Fibroblast of mammary gland (primary cell): Measurements from ENCODE around the gene DAZAP2.

Source experiments
- DNase-seq: peaks from one replicate; pipeline ENCODE4 v3.0.0-alpha.2; 2010; ENCODE audit warnings: low read depth
- H3K4me3 ChIP-seq: 2 replicates; pipeline ENCODE4 v1.5.1; 2011; ENCODE audit warnings: low read depth, mild to moderate bottlenecking, low read length, moderate library complexity; ENCODE audit not compliant: control insufficient read depth
- TF ChIP-seq, protein P1 (sequence below): conservative IDR thresholded peaks from 2 replicates; pipeline ENCODE4 v1.5.1; 2011; ENCODE audit warnings: low read depth, low read length, inconsistent platforms; ENCODE audit not compliant: control insufficient read depth, insufficient read depth

The DAZAP2 gene, protein sequence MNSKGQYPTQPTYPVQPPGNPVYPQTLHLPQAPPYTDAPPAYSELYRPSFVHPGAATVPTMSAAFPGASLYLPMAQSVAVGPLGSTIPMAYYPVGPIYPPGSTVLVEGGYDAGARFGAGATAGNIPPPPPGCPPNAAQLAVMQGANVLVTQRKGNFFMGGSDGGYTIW

GRCh38 chr12:51238510-51239334, at the start of gene DAZAP2:
Gene DAZAP2 (plus strand): TSS chr12:51238826. CDS start chr12:51238908, 82 bp downstream.
- TF ChIP-seq, protein P1, sequence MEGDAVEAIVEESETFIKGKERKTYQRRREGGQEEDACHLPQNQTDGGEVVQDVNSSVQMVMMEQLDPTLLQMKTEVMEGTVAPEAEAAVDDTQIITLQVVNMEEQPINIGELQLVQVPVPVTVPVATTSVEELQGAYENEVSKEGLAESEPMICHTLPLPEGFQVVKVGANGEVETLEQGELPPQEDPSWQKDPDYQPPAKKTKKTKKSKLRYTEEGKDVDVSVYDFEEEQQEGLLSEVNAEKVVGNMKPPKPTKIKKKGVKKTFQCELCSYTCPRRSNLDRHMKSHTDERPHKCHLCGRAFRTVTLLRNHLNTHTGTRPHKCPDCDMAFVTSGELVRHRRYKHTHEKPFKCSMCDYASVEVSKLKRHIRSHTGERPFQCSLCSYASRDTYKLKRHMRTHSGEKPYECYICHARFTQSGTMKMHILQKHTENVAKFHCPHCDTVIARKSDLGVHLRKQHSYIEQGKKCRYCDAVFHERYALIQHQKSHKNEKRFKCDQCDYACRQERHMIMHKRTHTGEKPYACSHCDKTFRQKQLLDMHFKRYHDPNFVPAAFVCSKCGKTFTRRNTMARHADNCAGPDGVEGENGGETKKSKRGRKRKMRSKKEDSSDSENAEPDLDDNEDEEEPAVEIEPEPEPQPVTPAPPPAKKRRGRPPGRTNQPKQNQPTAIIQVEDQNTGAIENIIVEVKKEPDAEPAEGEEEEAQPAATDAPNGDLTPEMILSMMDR = no peak
- peak within 1 kb of the TSS; percentile 100 for H3K4me3 ChIP-seq
- peak; percentile 91 for DNase-seq

GRCh38 chr12:51189790-51190355, 48.8 kb upstream of the DAZAP2 start:
- no peak overlapping the region for H3K4me3 ChIP-seq
- TF ChIP-seq, protein P1 = no peak
- no peak for DNase-seq

DNA sequence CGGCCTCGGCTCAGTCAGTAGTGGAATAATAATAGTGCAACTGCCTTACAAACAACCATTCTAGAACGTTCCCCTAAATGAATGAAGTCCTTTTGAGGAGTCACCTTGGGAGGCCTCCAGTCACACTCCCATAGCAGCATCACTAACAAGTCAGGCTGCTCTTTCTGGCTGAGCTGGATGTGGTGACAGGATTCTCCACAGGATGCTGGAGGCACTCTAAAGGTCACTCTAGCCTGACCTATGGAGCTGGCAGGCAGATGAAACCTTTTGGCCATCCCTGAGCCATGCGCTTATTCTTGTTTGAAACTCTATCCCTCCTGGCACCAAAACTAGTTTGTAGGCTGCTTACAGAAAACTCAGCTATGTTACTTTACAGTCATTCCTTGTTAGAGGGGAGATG, 47.8 kb upstream of the DAZAP2 start:
- TF ChIP-seq, protein P1 = no peak
- no peak for DNase-seq
- H3K4me3 ChIP-seq = no peak overlapping the region

DNA sequence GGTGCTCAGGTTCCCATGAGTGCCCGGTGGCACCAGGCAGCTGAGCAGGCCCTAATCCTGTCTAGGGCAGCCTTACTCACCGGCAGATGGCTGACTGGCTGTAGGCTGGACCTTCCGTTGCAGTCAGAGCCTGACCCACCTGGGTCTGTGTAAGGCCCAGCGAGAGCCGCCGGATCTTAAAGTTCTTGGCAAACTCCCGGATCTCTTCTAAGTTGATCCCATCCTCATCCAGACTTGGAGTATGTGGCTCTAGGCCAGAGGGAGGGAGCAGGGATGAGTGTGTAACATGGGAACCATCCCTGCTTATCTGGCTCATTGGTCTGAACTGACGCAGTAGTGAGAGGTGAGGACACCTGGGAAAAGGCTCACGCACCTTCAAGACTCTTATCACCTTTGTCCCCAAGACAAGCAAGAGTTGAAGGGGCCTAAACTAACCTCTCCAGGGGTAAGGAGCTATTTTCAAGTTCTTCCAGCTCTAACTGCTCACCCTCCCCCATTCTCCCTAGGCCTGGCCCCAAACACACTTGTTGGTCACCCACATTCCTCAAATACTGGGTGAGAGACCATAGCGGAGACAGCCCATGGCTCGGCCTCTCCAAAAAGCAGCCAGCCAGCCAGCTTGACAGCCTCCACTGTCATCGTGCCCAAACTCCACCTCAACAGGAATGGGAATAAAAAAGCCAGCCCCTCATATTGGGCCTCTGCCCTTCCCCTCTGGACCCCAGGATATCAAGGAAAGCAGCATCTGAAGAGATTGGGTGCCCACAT, 46.9 kb upstream of the DAZAP2 start:
- no peak for DNase-seq
- no peak overlapping the region for H3K4me3 ChIP-seq
- TF ChIP-seq, protein P1 = no peak

DNA sequence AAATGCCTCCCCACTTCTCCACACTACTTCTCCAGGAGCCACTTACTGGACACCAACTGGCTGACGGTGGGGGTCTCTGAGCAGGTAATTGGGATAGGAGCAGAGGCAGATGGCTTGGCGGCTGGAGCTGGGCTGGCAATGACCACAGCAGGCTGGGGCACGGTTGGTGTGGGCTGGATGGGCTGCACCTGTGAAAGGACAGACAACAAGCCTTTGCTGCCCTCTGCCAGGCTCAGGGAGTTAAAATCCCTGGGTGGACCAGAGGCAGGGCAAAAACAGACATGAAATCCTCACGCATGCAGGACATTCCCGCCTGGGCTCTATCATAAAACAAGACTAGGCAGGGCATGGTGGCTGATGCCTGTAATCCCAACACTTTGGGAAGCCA, 46.3 kb upstream of the DAZAP2 start:
- TF ChIP-seq, protein P1 = no peak
- DNase-seq = no peak
- no peak overlapping the region for H3K4me3 ChIP-seq

DNA sequence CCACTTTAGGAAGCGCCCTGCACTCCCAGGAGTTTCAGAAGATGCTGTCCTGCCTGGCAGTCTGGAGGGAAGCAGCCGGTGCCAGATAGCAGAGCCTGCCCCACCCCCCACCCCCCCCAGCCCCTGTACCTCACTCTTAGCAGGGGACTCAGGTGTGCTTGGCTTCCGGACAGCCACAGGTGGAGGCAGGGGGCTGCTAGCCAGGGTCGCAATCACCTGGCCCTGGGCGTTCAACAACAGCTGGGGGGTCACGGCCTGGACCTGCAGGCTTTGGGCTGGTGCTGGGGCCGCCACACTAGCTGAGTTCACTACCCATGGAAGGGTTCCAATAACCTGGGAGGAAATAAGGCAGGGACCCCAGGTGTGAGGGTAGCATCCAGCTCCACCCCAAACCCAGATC, 42.8 kb upstream of the DAZAP2 start:
- TF ChIP-seq, protein P1 = no peak
- no peak for DNase-seq
- H3K4me3 ChIP-seq = no peak overlapping the region
